ENCODE data around the gene CHAF1A.

The CHAF1A gene

DNA sequence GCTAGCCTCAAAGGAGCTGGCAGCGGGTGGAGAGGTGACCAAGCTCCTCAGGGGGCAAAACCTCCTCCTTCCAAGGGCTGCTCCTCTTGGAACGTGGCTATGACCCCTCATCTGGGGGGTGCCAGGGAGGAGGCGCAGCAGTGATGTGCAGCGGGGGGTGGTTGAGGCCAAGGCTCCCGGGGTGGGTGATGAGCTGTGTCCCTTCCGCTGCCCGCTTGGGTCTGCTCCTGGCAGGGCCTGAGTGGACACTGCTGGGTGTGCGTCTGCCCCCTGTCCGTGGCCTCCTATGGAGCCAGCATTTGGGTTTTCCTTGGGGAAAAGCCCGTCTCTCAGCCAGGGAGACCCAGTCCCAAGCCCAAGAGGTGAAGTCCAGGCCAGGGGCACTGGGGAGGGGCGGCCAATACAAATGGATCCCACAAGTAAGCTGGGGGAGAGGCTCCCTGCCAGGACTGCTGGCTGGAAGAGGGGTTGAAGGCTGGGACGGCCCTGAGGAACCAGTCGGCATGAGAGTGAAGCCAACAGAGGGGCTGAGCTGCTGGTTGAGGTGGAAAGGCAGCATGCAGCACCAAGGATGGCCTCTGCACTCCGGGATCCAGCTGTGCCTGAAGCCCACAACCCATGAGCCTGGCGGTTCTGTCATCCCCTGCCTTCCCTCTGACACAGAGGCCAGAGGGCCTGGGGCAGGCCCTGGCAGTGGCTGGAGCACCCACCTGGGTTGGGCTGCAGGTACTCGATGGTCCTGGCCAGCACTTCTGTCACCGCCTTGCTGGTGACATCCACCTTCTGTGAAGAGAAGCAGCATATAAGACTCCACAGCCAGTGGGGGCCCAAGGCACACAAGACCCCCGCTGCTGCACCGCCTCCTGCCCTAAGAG is 36.4 kb upstream of the CHAF1A start:
- TF ChIP-seq, protein P1, sequence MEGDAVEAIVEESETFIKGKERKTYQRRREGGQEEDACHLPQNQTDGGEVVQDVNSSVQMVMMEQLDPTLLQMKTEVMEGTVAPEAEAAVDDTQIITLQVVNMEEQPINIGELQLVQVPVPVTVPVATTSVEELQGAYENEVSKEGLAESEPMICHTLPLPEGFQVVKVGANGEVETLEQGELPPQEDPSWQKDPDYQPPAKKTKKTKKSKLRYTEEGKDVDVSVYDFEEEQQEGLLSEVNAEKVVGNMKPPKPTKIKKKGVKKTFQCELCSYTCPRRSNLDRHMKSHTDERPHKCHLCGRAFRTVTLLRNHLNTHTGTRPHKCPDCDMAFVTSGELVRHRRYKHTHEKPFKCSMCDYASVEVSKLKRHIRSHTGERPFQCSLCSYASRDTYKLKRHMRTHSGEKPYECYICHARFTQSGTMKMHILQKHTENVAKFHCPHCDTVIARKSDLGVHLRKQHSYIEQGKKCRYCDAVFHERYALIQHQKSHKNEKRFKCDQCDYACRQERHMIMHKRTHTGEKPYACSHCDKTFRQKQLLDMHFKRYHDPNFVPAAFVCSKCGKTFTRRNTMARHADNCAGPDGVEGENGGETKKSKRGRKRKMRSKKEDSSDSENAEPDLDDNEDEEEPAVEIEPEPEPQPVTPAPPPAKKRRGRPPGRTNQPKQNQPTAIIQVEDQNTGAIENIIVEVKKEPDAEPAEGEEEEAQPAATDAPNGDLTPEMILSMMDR (IDR thresholded peaks at IDR 0.05; ENCODE audit: low read depth, low read length, poor library complexity, severe bottlenecking): no peak
- TF ChIP-seq EZH2phosphoT487 (IDR thresholded peaks at IDR 0.05; ENCODE audit: borderline replicate concordance, low read length): no peak
- no peak overlapping the region for H3K4me2 ChIP-seq (ENCODE audit: low read length)
- no peaks in the 10 kb centered on the region for H3K9me2 ChIP-seq (replicated peaks; ENCODE audit: control insufficient read depth, low read length)
- H3K9me3 ChIP-seq (ENCODE audit: control insufficient read depth, insufficient read depth, low read length): no peaks in the 10 kb centered on the region
- H3K4me3 ChIP-seq (ENCODE audit: low read length): no peak overlapping the region
- H3K4me1 ChIP-seq (ENCODE audit: control insufficient read depth, low read length): peaks cover 32% of the 10 kb centered on the region
- peaks cover 24% of the 10 kb centered on the region for H3K79me2 ChIP-seq (ENCODE audit: control insufficient read depth, low read length)
- peaks cover 60% of the 10 kb centered on the region for H3K36me3 ChIP-seq (ENCODE audit: control insufficient read depth, low read length)
- no peak overlapping the region for H3K27ac ChIP-seq (ENCODE audit: low read depth, low read length)
- H3K27me3 ChIP-seq (ENCODE audit: control insufficient read depth, low read length): no peaks in the 10 kb centered on the region
- H3F3A ChIP-seq (ENCODE audit: control insufficient read depth, insufficient read depth): 0 out of 2 replicates have a peak, but pooled peaks cover 3% of the 10 kb centered on the region
- H4K20me1 ChIP-seq (ENCODE audit: control insufficient read depth, insufficient read depth, low read depth, low read length): peaks cover 10% of the 10 kb centered on the region; the same call in 1 of the 2 replicates

DNA sequence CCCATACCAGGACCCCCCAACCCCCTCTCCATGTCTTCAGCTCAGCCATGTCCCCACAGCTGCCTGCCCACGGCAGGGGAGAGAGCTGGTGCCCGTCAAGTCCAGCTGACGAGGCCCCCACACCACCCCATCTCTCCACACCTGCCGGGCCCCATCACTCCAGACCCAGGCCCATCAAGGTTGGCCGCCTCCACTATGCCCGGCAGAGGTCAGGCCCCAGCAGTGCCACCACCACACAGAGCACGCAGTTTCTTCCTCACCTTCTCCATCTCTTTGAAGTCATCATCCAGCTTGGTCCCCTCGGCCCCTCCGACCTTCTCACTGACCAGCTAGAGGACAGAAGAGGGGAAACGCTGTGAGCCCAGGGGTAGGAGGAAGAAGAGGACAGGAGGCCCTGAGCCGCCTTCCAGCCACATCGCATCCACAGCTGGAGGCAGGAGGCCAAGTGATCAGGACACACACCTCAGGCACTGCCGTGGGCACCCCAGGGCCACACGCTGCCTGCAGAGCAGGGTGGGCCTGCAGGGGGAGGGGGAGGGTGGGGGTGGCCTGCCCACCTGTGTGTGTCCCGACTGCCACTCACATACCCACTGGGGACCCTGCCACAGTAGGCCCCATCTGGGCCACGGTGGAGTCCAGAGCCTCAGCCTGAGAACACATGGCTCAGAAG is 35.6 kb upstream of the CHAF1A start:
- H3K79me2 ChIP-seq (ENCODE audit: control insufficient read depth, low read length): peaks cover 32% of the 10 kb centered on the region
- TF ChIP-seq, protein P1 (IDR thresholded peaks at IDR 0.05; ENCODE audit: low read depth, low read length, poor library complexity, severe bottlenecking): no peak
- TF ChIP-seq EZH2phosphoT487 (IDR thresholded peaks at IDR 0.05; ENCODE audit: borderline replicate concordance, low read length): no peak
- H3K4me1 ChIP-seq (ENCODE audit: control insufficient read depth, low read length): peaks cover 40% of the 10 kb centered on the region
- 0 out of 2 replicates have a peak, but pooled peaks cover 3% of the 10 kb centered on the region for H3F3A ChIP-seq (ENCODE audit: control insufficient read depth, insufficient read depth)
- H3K9me2 ChIP-seq (replicated peaks; ENCODE audit: control insufficient read depth, low read length): no peaks in the 10 kb centered on the region
- H3K4me2 ChIP-seq (ENCODE audit: low read length): no peak overlapping the region
- H3K4me3 ChIP-seq (ENCODE audit: low read length): no peak overlapping the region
- no peaks in the 10 kb centered on the region for H3K9me3 ChIP-seq (ENCODE audit: control insufficient read depth, insufficient read depth, low read length)
- peaks cover 57% of the 10 kb centered on the region for H3K36me3 ChIP-seq (ENCODE audit: control insufficient read depth, low read length)
- H4K20me1 ChIP-seq (ENCODE audit: control insufficient read depth, insufficient read depth, low read depth, low read length): peaks cover 10% of the 10 kb centered on the region
- H3K27me3 ChIP-seq (ENCODE audit: control insufficient read depth, low read length): no peaks in the 10 kb centered on the region
- H3K27ac ChIP-seq (ENCODE audit: low read depth, low read length): no peak overlapping the region

DNA sequence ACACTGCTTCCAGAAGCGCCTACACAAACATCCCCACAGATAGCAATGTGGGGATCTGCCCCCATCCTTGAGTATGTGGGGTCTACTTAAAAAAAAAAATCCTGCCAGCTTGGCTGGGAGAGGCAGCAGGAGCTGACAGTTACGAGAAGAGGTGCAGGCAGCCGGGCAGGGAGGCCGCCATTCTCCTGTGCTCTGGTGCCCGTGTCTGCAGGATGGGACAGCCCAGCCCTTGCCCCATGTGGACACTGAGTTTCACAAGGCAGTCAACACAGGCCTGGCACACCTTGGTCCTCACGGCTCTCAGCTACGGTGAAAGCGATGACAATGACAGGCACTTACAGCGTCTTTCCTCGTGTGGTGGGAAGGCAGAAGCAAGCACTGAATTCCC is 35.1 kb upstream of the CHAF1A start:
- H3K79me2 ChIP-seq (ENCODE audit: control insufficient read depth, low read length): peaks cover 37% of the 10 kb centered on the region
- no peak overlapping the region for H3K27ac ChIP-seq (ENCODE audit: low read depth, low read length)
- no peaks in the 10 kb centered on the region for H3K27me3 ChIP-seq (ENCODE audit: control insufficient read depth, low read length)
- H3F3A ChIP-seq (ENCODE audit: control insufficient read depth, insufficient read depth): 0 out of 2 replicates have a peak, but pooled peaks cover 3% of the 10 kb centered on the region
- TF ChIP-seq EZH2phosphoT487 (IDR thresholded peaks at IDR 0.05; ENCODE audit: borderline replicate concordance, low read length): no peak
- TF ChIP-seq, protein P1 (IDR thresholded peaks at IDR 0.05; ENCODE audit: low read depth, low read length, poor library complexity, severe bottlenecking): no peak
- peaks cover 10% of the 10 kb centered on the region for H4K20me1 ChIP-seq (ENCODE audit: control insufficient read depth, insufficient read depth, low read depth, low read length)
- H3K9me2 ChIP-seq (replicated peaks; ENCODE audit: control insufficient read depth, low read length): no peaks in the 10 kb centered on the region
- H3K9me3 ChIP-seq (ENCODE audit: control insufficient read depth, insufficient read depth, low read length): no peaks in the 10 kb centered on the region
- H3K4me2 ChIP-seq (ENCODE audit: low read length): no peak overlapping the region
- H3K36me3 ChIP-seq (ENCODE audit: control insufficient read depth, low read length): peaks cover 52% of the 10 kb centered on the region
- H3K4me1 ChIP-seq (ENCODE audit: control insufficient read depth, low read length): peaks cover 44% of the 10 kb centered on the region
- no peak overlapping the region for H3K4me3 ChIP-seq (ENCODE audit: low read length)
